Inflammatory macrophage (primary cell): ENCODE data around the gene KAZN.

ENCODE experiments used
- DNase-seq, 2 donors: peaks; one replicate each; pipeline ENCODE4 v3.0.0-alpha.2; 2020 to 2022

Gene KAZN

GRCh38 chr1:14836426-14837140 lies 238.1 kb downstream of the KAZN start:
- no peak for DNase-seq

GRCh38 chr1:14840374-14840773 lies 241.9 kb downstream of the KAZN start:
- no peak for DNase-seq

GRCh38 chr1:14841456-14841855 lies 243.0 kb downstream of the KAZN start:
- DNase-seq: no peak

- DNase-seq: no peak
Observed at GRCh38 chr1:14841951-14842350, 243.5 kb downstream of the KAZN start.

- DNase-seq: no peak
Observed at GRCh38 chr1:14842361-14842760, 243.9 kb downstream of the KAZN start.

GRCh38 chr1:14842891-14843290 lies 244.4 kb downstream of the KAZN start:
- no peak for DNase-seq

GRCh38 chr1:14843525-14843924 lies 245.0 kb downstream of the KAZN start:
- no peak for DNase-seq

- no peak for DNase-seq
Observed at GRCh38 chr1:14844356-14844755, 245.9 kb downstream of the KAZN start.

GRCh38 chr1:14844923-14845617 lies 246.6 kb downstream of the KAZN start:
- no peak for DNase-seq

- no peak for DNase-seq
Observed at GRCh38 chr1:14845851-14846250, 247.4 kb downstream of the KAZN start.

GRCh38 chr1:14846688-14847087 lies 248.2 kb downstream of the KAZN start:
- DNase-seq: no peak

- DNase-seq: no peak
Observed at GRCh38 chr1:14848203-14848602, 249.7 kb downstream of the KAZN start.

- no peak for DNase-seq
Observed at GRCh38 chr1:14848625-14849024, 250.1 kb downstream of the KAZN start.

GRCh38 chr1:14849038-14849437 lies 250.6 kb downstream of the KAZN start:
- no peak for DNase-seq

- no peak for DNase-seq
Observed at GRCh38 chr1:14850563-14850962, 252.1 kb downstream of the KAZN start.

- DNase-seq: no peak
Observed at GRCh38 chr1:14851760-14852159, 253.3 kb downstream of the KAZN start.

- no peak for DNase-seq
Observed at GRCh38 chr1:14852291-14852690, 253.8 kb downstream of the KAZN start.

GRCh38 chr1:14853518-14853917 lies 255.0 kb downstream of the KAZN start:
- DNase-seq: no peak

GRCh38 chr1:14855268-14855667 lies 256.8 kb downstream of the KAZN start:
- DNase-seq: no peak

- DNase-seq: no peak
Observed at GRCh38 chr1:14855801-14856200, 257.3 kb downstream of the KAZN start.

GRCh38 chr1:14857436-14858195 lies 259.1 kb downstream of the KAZN start:
- DNase-seq: no peak

GRCh38 chr1:14862114-14862771 lies 263.8 kb downstream of the KAZN start:
- DNase-seq: peak; percentile 24 to 35

GRCh38 chr1:14865106-14865505 lies 266.6 kb downstream of the KAZN start:
- no peak for DNase-seq
